Stimulated activated CD8-positive, alpha-beta memory T cell treated with anti-CD3 and anti-CD28 coated beads, Interleukin-4, amount 100 ng/mL, for 4 hours (primary cell): ENCODE results near the gene SLC39A9.

ENCODE experiments used
- DNase-seq, 2 donors: peaks; one replicate each; pipeline ENCODE4 v3.0.0-alpha.2; 2020; ENCODE audit warnings: low read depth in 2 of 2, low spot score in 1 of 2

Gene SLC39A9, protein sequence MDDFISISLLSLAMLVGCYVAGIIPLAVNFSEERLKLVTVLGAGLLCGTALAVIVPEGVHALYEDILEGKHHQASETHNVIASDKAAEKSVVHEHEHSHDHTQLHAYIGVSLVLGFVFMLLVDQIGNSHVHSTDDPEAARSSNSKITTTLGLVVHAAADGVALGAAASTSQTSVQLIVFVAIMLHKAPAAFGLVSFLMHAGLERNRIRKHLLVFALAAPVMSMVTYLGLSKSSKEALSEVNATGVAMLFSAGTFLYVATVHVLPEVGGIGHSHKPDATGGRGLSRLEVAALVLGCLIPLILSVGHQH

DNA sequence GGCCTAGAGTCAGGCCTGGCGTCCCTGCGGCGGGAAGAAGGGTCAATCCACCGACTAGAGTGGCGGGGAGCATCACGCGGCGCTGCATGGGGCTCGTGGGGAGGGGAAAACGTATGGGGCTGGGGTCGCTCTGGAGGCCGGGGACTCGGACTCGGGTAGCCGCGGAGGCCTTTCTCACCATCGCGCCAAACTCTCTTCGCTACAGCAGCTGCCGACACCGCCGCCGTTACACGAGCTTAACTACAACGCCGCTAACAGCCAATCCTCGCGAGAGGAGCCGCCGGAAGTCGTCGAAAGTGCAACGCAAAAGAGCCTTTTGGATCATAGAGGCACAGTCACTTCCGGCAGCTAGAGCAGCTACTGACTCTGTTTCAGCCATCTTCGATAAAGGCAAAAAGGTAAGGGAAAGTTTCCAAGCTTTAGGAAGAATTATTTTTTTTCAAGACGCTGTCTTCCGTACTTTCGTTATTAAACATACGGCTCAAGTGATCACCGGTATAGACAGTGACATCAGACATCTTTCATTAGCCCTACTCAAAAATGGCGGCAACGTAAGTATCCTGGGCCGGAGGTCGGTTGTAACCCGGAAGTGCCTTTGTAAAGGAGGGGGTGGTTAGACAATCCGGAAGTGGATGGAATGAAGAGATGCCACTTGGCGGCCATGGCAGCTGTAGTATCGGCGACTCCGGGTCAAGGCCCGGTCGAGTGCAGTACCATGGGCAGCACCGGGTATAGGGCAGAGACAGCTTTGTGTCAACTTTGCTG is at the start of gene SLC39A9, which contains the start of gene ERH:
Gene SLC39A9 (plus strand): TSS at position 640 of the 765 bp plus-strand sequence. CDS start 678 bp downstream, outside the sequence.
Gene ERH (minus strand): TSS at position 247 of the 765 bp plus-strand sequence. CDS start 66 bp downstream, at position 181.
- DNase-seq: peak; percentile 86 to 89

DNA sequence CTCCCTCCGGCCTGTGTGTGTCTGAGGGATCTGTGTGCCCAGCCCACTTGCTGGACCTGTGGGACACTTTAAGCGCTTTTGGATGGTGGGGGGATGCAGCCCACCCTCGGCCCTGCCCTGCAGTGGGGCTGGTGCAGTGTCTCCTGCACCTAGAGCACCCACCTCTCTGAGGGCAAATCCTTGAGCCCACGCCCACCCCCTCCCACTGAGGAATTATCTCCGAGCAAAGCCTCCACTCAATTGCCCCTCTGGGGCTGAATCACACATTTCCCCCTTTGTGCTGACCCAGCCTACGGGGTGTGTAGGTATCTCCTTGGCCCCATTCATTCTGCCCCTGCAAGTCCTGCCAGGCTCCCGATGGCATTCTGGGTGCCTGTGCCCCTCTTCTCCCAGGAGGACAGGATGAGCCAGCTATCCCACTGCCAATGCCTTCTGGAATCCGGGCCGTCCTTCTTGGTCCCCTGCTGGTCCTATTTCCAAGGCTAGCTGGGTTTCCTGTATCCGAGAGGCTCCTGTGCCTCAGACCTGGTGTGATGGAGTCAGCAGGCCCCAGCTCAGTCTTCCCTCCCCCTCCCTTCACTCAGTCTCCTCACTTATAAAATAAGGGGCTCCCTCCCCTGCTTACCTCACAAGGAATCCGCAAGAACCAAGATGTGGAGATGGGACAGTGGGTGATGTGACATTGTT is 49.3 kb upstream of the SLC39A9 start:
- no peak for DNase-seq

DNA sequence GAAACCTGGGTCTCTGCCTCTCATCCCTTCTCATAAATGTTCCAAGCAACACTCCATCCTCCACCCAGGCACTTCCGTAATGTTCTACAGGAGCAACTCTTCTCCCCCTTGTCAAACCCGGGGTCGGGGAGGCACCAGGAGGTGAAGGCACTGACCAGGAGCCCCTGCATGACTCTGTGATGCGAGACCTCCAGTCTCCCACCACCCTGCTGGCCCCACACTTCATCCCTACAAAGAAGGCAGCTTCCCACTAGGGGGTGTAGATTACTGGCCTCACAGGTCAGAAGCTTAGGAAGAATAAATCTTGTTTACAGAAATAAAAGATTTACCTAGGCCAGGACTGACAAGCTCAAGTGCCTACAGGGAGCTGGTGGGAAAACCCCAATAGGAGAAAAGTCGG is 47.6 kb upstream of the SLC39A9 start:
- DNase-seq: no peak

DNA sequence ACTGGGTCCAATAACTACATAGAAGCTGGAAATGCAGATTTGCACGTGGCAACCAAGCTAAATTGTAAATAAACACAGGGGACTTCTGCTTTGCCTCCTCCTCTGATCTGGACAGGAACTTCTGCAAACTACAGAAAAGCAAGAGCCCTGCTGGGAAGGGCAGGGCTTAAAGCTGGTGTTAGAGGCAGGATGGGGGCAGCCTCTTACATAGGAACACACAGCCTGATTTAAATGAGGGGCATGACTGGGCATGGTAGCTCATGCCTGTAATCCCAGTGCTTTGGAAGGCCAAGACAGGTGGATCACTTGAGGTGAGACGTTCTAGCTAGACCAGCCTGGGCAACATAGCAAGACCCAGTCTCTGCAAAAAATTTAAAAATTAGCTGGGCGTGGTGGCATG is 47.1 kb upstream of the SLC39A9 start:
- DNase-seq: no peak

DNA sequence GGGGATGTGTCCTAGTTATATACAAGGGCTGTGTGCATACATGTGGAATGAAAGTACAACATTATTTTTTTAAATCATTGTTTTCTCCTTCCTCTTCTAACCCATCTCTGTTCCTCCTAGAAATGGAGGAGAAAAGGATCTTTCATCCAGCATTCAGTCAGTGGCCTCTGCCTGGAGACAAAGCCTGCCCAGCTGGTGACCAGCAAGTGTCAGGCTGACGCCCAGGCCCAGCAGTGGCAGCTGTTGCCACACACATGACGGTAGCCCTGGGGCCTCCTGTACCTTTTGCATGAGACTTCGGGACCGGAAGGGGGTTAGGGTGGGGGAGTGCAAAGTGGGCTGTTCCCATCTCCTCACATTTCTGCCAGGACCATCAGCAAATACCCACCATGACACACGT is 46.6 kb upstream of the SLC39A9 start:
- no peak for DNase-seq

DNA sequence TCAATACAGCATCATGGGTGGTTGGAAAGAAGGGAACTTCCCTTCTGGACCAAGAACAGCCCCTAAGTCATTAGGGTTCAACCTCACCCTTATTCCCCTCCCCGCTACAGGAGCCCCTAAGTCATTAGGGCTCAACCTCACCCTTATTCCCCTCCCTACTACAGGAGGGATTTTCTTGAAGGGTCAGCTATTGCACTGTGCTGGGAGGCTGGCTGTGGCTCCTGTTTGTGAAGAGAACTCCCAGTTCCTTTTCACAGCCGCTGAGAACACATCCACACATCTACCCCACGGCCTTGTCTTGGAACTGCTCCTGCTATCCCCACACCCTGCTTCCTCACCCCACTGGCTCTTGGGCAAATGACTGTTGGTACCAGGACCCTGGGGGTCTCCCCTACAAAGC is 45.3 kb upstream of the SLC39A9 start:
- no peak for DNase-seq

DNA sequence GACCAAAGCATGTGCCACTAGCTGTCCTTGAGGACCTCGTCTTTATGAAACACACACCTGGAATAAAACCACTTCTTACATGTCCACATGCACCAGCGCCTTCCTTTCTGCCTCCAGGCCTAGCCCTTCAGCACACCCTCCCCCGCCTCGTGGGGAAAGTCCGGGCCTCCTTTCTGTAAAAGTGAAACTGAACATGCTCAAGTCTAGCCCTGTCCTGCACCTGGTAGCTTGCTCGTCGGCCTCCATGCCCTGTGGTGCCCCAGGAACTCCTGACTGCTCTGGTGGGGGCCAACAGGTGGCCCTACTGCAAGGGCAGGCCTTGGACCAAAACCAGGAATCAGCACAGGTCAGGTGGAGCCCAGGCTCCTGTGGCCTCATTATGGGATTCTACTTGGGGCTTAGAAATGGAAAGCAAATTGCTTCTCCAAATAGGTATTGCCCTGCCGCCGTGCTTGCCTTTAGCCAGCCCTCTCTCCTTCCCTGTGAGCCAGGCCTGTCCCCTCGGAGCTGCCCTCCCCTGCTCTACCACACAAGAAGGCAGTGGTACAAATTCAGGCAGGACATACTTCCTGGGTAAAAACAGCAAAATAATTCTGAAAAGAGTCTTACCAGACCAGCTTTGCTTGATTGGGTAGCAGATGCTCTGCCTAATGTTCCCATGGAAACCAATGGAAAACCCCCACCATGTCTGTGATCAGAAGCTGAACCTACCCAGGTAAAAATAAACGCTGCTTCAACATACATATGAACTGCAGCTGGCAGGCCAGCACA is 43.9 kb upstream of the SLC39A9 start:
- DNase-seq: peak; percentile 23 to 24

DNA sequence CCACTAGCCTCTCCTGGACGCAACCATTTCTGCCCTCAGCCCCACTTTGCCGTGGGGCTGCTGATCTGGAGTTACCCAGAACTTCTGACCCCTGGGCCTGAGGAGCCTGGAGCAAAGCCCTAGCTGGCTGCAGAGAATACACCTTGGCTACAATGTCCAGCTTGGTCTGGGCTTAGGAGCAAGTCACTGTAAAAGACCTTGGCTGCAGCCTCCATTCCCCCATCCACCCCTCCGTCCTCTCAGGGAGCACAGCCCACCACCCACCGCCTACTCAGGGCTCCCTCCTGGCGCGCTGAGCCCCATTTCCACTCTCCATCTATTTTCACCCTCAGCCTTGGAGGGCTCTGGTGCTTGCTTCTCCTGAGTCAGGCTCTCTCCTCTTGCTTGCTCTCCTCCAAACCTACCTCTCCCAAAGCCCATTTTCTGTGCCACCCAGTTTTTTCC is 43.3 kb upstream of the SLC39A9 start:
- no peak for DNase-seq

DNA sequence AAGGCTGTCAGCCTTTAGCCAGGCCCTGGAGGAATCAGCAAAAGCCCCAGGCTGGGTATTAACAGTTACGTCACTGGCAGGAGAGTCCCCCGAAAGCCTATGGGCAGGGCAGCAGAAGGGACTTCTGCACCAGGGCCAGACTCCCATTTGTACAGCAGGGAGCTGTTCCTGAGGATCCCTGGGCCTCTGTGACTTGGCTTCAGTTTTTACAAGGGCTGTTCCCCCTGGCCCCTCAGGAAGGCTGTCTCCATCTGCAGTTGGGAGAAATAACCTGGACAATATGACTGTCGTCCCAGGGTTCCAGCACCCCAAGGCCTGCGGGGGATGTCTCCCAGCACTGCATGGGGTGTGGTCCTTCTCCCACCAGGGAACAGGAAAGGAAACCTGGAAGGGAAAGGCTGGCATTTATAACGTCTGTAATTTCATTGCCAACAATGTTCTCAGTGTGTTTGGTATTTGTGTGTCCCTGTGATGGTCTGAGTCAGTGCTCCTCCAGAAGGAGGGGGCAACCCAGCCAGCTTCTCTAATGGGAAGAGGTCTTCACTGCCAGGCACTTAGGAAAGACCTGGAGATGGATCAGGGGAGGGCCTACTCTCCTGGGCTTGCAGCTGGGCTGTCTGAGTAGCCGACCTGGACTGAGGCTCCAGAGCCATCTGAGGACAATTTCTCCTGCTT is 42.7 kb upstream of the SLC39A9 start:
- DNase-seq: no peak

DNA sequence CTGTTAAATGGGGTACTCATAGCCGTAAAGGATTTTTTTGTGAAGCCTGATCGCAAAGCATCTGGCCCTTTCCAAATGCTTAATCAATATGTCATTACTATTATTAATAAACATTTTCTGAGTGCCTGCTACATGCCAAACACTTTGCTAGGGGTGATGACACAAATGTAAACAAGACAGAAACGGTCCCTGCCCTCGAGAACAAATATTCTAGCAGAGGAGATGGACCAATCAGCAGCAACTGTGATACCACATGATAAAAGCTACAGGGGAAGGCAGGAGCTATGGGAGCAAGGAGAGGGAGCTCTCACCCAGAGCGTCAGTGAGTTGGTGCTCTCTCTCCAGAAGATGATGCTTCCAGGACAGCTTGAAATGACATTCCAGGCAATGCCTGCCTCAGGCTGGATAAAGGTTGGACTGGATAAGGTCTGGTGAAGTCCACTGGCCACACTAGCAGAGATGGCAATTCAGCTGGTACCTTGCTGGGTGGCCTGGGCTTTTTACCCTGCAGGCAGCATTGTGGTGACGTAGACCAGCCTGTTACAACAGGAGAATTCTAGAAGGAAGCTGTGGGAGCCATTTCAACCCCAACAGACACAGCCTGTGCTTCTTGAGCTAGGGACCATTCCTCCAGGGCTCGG is 41.5 kb upstream of the SLC39A9 start:
- no peak for DNase-seq

DNA sequence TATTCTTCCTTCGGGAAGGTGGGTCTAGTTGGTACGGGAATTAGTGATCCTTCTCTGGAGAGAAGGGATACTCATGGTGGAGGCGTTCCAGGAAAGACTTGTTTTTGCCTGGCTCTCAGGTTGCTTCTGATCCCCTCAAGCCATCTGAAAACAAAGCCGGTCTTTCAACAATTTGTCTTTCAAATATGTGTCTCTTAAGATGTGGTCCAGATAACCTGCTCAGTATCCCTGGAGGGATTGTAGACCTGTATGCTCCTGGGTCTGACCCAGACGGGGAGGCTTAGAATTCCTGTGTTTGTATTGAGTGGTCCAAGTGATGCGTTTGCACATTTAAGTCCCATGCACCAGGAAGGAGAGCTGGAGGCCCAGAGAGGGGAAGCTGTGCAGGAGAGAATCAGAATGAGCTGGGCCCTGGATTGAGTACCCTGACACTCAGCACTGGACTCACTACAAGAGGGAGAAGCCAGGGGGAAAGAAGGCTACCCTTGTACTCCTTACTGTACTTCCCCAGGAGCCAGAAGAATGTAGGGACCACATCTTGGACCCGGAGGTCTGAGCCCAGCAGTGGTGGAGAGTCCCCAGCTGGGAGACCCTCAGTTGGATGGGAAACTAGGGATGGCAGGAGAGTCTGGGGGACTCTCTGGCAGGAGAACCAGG is 40.8 kb upstream of the SLC39A9 start:
- no peak for DNase-seq

DNA sequence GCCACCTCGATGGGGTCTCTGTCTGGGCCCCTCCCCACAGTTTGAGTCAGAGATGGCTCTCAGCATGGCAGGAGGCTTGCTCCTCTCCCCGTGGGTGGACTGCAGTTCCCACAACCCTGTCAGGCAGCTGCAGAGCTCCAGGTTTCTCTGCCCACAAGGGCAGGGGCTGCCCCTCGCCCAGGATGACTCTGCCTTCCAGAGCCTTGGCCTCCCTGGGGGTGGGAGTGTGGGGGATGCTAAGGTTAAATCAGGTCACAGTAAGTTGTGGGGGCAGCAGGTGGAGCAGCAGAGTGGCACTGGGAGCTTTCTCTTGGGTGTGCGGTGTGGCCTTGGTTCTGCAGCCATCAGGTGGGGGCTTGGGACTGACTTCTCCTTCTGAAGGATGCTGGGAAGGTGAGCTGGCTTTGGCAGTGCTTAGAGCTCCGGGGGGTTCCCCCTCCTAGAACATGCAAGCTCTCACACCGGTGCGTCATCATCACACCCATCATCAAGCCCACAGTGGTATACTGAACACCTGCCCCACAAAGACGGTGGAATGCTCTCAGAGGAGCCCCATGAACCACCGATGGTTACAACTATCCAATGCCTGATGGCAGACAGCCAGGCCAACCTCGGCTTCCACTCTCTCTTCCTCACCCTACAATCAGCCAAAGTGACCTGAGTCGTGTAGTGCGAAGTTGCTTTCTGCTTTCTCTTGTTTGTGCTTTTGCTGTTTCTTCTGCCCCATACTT is 40.1 kb upstream of the SLC39A9 start:
- DNase-seq: no peak

DNA sequence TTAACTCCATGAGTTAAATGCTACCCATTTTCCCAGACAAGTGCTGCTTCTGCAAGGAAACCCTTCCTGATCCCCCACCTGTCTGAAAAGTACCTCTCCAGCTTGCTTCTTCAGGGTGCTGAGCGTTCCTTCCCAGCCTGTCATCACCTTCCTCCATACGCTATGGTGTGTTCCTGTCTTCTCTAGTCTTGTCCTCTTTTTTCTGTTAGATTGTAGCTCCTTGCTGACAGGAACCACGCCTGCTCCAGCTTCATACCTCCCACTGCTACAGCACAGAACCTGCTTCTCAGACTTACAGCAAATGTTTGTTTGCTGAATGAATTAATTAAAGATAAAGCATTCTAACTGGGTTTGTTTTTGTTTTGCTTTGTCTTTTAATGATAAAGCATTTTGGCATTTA is 39.5 kb upstream of the SLC39A9 start:
- DNase-seq: no peak

DNA sequence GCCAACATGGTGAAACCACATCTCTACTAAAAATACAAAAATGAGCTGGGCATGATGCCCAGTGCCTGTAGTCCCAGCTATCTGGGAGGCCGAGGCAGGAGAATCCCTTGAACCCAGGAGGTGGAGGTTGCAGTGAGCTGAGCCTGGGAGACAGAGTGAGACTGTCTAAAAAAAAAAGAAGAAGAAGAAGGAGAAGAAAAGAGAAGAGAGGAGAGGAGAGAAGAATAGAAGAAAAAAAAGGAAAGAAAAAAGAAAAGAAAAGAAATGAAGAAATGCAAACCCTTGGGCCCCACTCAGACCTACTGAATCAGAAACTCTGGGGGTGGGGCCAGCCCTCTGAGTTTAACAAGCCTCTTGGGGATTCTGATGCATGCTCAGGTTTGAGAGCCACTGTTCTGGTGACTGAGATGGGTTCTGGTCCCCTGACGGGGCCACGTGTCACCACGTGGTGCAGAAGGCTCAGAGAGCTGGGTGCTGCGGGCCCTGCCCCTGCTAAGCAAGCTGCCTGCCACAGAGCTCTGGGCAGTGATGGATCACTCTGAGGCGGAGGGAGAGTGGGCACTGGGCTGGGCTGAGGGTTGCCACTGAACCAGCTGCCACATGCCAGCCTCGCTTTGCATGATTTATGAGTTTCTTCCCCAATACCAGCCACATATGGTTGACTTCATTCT is 37.9 kb upstream of the SLC39A9 start:
- no peak for DNase-seq

DNA sequence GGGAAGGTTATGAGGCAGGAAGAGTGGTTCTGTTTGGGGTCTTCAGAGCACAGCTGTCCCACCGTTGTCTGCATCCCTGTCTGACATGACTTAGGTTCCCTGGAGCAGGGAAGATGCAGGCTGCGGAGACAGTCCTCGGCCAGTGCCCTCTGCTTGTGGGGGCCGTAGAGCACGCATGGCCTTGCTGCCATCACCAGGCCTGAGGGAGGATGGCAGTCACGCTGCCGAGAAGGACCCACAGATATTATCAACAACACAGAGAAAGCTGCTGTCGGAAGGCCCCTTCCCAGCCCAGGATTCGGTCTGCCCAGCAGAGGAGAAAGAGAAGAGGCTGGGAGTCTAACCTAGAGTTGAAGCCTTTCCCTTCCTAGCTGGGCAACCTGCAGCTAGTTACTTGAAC is 35.4 kb upstream of the SLC39A9 start:
- DNase-seq: no peak

DNA sequence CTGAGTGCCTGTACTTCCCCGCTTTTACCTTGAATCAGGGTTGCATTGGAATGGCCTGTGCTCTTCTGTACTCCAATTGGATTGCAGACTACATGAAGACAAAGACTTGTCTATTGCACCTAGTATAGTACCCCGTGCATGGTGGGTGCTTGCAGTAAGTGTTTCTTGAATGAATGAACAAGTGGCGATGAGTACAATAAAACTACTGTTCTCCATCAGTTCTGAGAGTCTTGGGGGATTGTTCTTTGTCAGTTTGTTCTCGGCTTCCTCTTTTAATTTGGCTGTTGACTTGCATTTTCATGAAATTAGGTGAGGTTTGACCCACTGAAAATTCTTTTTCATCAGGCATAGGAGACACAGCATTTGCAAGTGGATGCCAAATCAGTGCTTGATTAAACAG is 34.5 kb upstream of the SLC39A9 start:
- DNase-seq: no peak

DNA sequence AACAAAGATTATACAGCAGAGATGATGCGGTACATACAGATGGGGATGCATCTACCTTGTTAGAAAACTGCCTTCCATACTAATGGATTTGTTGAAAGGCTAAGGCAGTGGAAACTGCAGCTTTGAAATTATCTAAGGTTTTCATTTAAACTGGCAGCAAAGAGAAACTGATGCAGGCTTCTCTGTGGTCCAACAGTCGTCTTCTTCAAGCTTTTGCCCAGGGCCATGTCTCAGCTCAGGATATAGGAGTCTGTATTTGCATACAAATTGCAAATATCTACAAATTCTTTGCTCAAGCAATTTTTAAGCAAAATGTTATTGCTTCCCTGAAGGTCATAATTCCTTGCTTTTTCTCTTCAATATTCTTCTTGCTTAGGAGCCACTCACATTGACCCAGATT is 34.1 kb upstream of the SLC39A9 start:
- DNase-seq: no peak

DNA sequence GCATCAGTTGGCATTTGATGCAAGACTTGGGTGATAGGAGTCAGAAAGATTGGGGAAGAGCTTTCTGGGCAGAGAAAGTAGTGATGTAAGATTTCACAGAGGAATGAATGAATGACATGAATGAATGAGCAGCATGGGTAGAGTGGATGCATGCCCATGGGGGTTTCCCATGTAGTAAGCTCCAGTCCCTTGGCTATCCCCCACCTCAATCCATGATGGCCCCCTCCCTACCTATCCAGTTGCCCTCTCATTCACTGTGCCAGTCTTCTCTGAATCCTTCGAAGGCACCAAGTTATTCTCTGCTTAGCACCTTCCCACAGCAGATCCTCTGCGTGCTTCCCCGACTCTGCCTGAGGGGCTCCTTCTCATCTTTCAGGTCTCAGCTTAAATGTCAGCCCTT is 32.4 kb upstream of the SLC39A9 start:
- no peak for DNase-seq
